Left ventricle myocardium inferior (tissue), 1 donor: Measurements from ENCODE around the gene CDH26. TPM values are rescaled to one million over a fixed set of nuclear protein-coding genes. Genes with fewer than 3 reads are reported as not detected.

ENCODE experiments used
- DNase-seq: peaks from one replicate; pipeline ENCODE4 v3.0.0-alpha.2; 2020
- H3K27ac ChIP-seq: fragments of 200-600 bp; replicated peaks from 2 replicates; pipeline ENCODE4 v1.8.0; 2021
- H3K27me3 ChIP-seq: fragments of 200-600 bp; 2 replicates; pipeline ENCODE4 v1.8.0; 2021; ENCODE audit warnings: low read depth
- H3K36me3 ChIP-seq: fragments of 200-600 bp; 2 replicates; pipeline ENCODE4 v1.8.0; 2021
- H3K4me1 ChIP-seq: fragments of 200-600 bp; 2 replicates; pipeline ENCODE4 v1.8.0; 2021
- H3K4me3 ChIP-seq: fragments of 200-600 bp; 2 replicates; pipeline ENCODE4 v1.8.0; 2021; ENCODE audit warnings: mild to moderate bottlenecking, moderate library complexity
- H3K9me3 ChIP-seq: fragments of 200-600 bp; replicated peaks from 2 replicates; pipeline ENCODE4 v1.8.0; 2021
- CTCF ChIP-seq: fragments of 200-600 bp; IDR thresholded peaks from 2 replicates; pipeline ENCODE4 v1.8.0; 2021; ENCODE audit warnings: antibody characterized with exemption, mild to moderate bottlenecking, borderline replicate concordance
- intact Hi-C: fragments of 100-400 bp; cut with micrococcal nuclease; formaldehyde crosslinking; loops from one replicate; pipeline ENCODE4 v1.11.0; 2022
- total RNA-seq: library from RNA; stranded (reverse); fragmentation: NEBNext Ultra II Directional; extraction: Animal tissue kit (Norgen Biotek cat#: 25700); gene quantifications from one replicate; pipeline ENCODE4 v1.2.1, GENCODE V29; 2021
- donor health status: DM: no; HTN: yes; CAD: no; lungs with severe emphysema.

Gene CDH26
- total RNA-seq, 1 donor from 2014 or later, result 1.3 TPM

DNA sequence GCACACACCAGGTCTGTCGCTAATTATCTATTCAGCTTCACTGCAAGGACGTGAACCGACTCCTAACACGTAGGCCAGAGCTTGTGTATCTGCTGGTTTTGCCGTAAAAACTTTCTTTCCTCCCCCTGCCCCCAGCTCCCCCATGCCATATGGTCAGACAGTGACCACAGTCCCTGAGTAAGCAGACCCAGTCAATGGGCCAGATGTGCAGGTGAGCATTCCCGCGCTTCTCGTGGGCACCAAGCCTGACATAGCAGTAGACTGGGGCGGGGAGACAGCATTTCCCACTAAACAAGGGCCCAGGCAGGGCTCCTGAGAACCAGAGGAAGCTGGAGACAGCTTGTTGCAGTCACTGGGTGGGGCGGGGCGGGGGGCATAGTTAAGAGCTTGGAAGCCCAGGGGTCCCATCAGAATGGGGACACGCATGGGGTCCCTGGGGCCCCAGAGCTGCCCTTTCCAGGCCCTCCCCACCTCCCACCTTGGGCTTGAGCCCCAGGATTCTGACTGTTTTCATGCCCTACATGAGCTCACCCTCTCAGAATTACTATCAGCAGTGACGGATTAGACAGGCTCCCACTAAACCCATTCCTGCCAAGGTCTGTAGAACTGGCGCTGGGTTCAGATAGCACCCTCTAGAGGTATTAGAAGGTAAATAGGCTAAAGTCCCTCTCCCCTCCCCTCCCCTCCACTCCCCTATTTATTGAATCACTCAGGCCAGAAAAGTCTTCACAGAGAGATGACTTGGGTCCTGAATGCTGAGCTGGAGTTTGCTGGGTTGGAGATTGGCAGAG, 51.8 kb downstream of the CDH26 start:
- Histone ChIP-seq H3K27me3 (no peaks in the 10 kb centered on the region), H3K36me3 (no peaks in the 10 kb centered on the region), H3K4me1 (peaks cover 16% of the 10 kb centered on the region), H3K4me3 (no peak overlapping the region), H3K27ac (no peak overlapping the region), H3K9me3 (no peaks in the 10 kb centered on the region)
- intact Hi-C loops, result no loop called here
- DNase-seq, result no peak
- TF ChIP-seq CTCF, result no peak

- peaks cover 4% of the 10 kb centered on the region for H3K9me3 ChIP-seq
- no peaks in the 10 kb centered on the region for H3K36me3 ChIP-seq
- H3K4me3 ChIP-seq, result no peak overlapping the region
- H3K4me1 ChIP-seq, result peaks cover 16% of the 10 kb centered on the region
- no peak for DNase-seq
- H3K27me3 ChIP-seq, result no peaks in the 10 kb centered on the region
- no peak for TF ChIP-seq CTCF
- intact Hi-C loops, result no loop called here
- H3K27ac ChIP-seq, result no peak overlapping the region
Measured at GRCh38 chr20:60010689-60011458, 52.7 kb downstream of the CDH26 start.

GRCh38 chr20:60011512-60012507, 53.6 kb downstream of the CDH26 start:
- intact Hi-C loops, result no loop called here
- H3K4me3 ChIP-seq, result no peak overlapping the region
- no peak for TF ChIP-seq CTCF
- peaks cover 16% of the 10 kb centered on the region for H3K4me1 ChIP-seq
- no peak overlapping the region for H3K27ac ChIP-seq
- DNase-seq, result no peak
- H3K27me3 ChIP-seq, result no peaks in the 10 kb centered on the region
- peaks cover 11% of the 10 kb centered on the region for H3K9me3 ChIP-seq
- H3K36me3 ChIP-seq, result no peaks in the 10 kb centered on the region

GRCh38 chr20:60013296-60014139, 55.3 kb downstream of the CDH26 start:
- Histone ChIP-seq H3K9me3 (peaks cover 11% of the 10 kb centered on the region), H3K27ac (no peak overlapping the region), H3K4me3 (no peak overlapping the region), H3K4me1 (no peaks in the 10 kb centered on the region), H3K27me3 (no peaks in the 10 kb centered on the region), H3K36me3 (no peaks in the 10 kb centered on the region)
- no peak for DNase-seq
- intact Hi-C loops, result no loop called here
- no peak for TF ChIP-seq CTCF
